GM12878 (cell line): ENCODE data around the gene MRGPRE. TPM values are rescaled to one million over a fixed set of nuclear protein-coding genes. Genes with fewer than 3 reads are reported as not detected.

ENCODE experiments used
- CHD4 ChIP-seq: fragments of 200-600 bp; sonication (generic); IDR thresholded peaks from 2 replicates; pipeline ENCODE4 v1.6.1; 2016; ENCODE audit warnings: mild to moderate bottlenecking
- CREB1 ChIP-seq: IDR thresholded peaks from 2 replicates; pipeline ENCODE4 v1.6.1; 2012; ENCODE audit warnings: low read depth, mild to moderate bottlenecking, inconsistent platforms
- FOS ChIP-seq: IDR thresholded peaks from 3 replicates; pipeline ENCODE4 v1.6.1; 2011; ENCODE audit warnings: borderline replicate concordance; ENCODE audit not compliant: insufficient read length; ENCODE audit errors: extremely low read depth
- NBN ChIP-seq: fragments of 450-650 bp; IDR thresholded peaks from 2 replicates; pipeline ENCODE4 v1.6.1; 2016
- POLR2AphosphoS2 ChIP-seq: IDR thresholded peaks from 2 replicates; pipeline ENCODE4 v1.6.1; 2011; ENCODE audit warnings: low read depth, mild to moderate bottlenecking, low read length, improper control_type of control experiment, moderate library complexity
- YY1 ChIP-seq: IDR thresholded peaks from 2 replicates; pipeline ENCODE4 v1.6.1; 2011; ENCODE audit warnings: low read depth, mild to moderate bottlenecking, low read length
- polyA plus RNA-seq, 11 experiments: library from polyadenylated mRNA; depleted of rRNA in 4 of 11; unstranded in 6 of 11; stranded (reverse) in 5 of 11; fragments of >200 nt; fragmentation: Nextera tagmentation in 4 of 11; fragmentation: Illumina TruSeq in 1 of 11; extraction: Ambion mirVana in 4 of 11; extraction: Trizol in 1 of 11; gene quantifications; 1 replicate in 1 of 11; 2 replicates in 10 of 11; pipeline versions ENCODE4 v1.2.1 to v1.2.3, GENCODE V29; 2011 to 2016; ENCODE audit warnings: inconsistent platforms in 2 of 11, missing spikeins in 2 of 11, low read depth in 1 of 11
- total RNA-seq, 4 experiments: library from RNA; depleted of rRNA in 3 of 4; stranded (reverse); fragments of >200 nt in 3 of 4; fragmentation: Illumina TruSeq in 1 of 4; extraction: Trizol in 1 of 4; gene quantifications; 2 replicates each; pipeline versions ENCODE4 v1.2.1 to v1.2.3, GENCODE V29; 2013 to 2021
- TF ChIP-seq, protein P1 (sequence below): fragments of 450-650 bp; IDR thresholded peaks from 2 replicates; pipeline ENCODE4 v1.6.1; 2016; ENCODE audit warnings: mild to moderate bottlenecking
- TF ChIP-seq, protein P2 (sequence below): IDR thresholded peaks from 2 replicates; pipeline ENCODE4 v1.6.1; 2012; ENCODE audit warnings: low read depth, low read length, improper control_type of control experiment
- TF ChIP-seq, protein P3 (sequence below): fragments of 450-650 bp; IDR thresholded peaks from 2 replicates; pipeline ENCODE4 v1.6.1; 2017; ENCODE audit warnings: mild to moderate bottlenecking, low read depth, inconsistent platforms; ENCODE audit not compliant: poor library complexity, severe bottlenecking
- TF ChIP-seq, protein P4 (sequence below): fragments of 150-350 bp; IDR thresholded peaks from 2 replicates; pipeline ENCODE4 v1.6.1; 2014; ENCODE audit warnings: mild to moderate bottlenecking, low read depth, low read length

Gene MRGPRE
- total and polyA plus RNA-seq, 10 of the 15 experiments (the other 5 are each of a cell fraction or from before 2014, with no cell fraction given): 0.34 TPM; not detected in 9

DNA sequence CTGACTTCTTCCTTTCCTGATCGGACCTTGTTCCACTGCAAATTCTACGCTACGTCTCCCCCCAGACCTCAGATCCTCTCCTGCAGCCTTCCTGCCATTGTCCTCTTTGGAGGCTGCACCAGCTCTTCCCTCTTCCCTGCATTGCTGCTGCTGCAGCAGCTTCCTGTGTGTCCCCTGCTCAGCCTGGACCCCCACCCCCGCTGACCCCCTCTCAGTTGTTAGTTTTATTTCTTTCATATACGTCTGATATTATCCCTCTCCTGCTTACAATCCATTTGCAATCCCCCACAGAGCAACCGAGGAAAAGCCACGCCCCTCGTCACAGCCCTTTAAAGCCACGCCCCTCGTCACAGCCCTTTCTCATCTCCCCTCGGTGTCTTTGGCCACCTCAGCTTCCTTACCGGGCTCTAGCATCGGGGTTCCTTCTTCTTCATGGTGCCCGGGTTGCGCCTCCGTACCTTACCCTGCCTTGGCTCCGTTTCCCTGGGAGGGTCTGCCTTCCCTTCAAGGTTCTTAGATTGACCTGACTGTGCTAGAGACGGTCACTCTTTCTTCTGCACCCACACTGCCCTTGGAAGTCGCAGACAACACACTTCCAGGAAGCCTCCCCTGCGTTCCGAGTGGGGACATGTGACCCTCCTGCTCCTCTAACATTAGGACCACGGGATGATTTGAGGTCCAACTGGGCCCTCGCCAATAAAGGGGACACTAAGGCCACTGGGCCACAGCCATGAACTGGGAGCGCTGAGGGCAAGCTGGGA, 18.4 kb downstream of the MRGPRE start (continued):
- TF ChIP-seq, protein P1, sequence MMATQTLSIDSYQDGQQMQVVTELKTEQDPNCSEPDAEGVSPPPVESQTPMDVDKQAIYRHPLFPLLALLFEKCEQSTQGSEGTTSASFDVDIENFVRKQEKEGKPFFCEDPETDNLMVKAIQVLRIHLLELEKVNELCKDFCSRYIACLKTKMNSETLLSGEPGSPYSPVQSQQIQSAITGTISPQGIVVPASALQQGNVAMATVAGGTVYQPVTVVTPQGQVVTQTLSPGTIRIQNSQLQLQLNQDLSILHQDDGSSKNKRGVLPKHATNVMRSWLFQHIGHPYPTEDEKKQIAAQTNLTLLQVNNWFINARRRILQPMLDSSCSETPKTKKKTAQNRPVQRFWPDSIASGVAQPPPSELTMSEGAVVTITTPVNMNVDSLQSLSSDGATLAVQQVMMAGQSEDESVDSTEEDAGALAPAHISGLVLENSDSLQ: no peak
- TF ChIP-seq FOS (no peak), CHD4 (no peak), NBN (no peak), YY1 (no peak), POLR2AphosphoS2 (no peak), CREB1 (no peak)
- TF ChIP-seq, protein P2, sequence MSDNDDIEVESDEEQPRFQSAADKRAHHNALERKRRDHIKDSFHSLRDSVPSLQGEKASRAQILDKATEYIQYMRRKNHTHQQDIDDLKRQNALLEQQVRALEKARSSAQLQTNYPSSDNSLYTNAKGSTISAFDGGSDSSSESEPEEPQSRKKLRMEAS: no peak
- TF ChIP-seq, protein P3, sequence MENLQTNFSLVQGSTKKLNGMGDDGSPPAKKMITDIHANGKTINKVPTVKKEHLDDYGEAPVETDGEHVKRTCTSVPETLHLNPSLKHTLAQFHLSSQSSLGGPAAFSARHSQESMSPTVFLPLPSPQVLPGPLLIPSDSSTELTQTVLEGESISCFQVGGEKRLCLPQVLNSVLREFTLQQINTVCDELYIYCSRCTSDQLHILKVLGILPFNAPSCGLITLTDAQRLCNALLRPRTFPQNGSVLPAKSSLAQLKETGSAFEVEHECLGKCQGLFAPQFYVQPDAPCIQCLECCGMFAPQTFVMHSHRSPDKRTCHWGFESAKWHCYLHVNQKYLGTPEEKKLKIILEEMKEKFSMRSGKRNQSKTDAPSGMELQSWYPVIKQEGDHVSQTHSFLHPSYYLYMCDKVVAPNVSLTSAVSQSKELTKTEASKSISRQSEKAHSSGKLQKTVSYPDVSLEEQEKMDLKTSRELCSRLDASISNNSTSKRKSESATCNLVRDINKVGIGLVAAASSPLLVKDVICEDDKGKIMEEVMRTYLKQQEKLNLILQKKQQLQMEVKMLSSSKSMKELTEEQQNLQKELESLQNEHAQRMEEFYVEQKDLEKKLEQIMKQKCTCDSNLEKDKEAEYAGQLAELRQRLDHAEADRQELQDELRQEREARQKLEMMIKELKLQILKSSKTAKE: no peak
- TF ChIP-seq, protein P4, sequence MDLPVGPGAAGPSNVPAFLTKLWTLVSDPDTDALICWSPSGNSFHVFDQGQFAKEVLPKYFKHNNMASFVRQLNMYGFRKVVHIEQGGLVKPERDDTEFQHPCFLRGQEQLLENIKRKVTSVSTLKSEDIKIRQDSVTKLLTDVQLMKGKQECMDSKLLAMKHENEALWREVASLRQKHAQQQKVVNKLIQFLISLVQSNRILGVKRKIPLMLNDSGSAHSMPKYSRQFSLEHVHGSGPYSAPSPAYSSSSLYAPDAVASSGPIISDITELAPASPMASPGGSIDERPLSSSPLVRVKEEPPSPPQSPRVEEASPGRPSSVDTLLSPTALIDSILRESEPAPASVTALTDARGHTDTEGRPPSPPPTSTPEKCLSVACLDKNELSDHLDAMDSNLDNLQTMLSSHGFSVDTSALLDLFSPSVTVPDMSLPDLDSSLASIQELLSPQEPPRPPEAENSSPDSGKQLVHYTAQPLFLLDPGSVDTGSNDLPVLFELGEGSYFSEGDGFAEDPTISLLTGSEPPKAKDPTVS: no peak
